ACHN (cell line): ENCODE data around the gene MYD88.

Source experiments
- DNase-seq: peaks from one replicate; pipeline ENCODE4 v3.0.0-alpha.2; 2015
- in situ Hi-C: cut with HindIII; loops from 2 replicates; pipeline ENCODE4 v1.10.0; 2017; ENCODE audit warnings: low sequenced_read_pairs, low pct_ligation_motif_present, low pct_unique_long_range_greater_than_20kb

Gene MYD88

GRCh38 chr3:38190481-38190881, 52.0 kb downstream of the MYD88 start:
- in situ Hi-C loops: no loop called here
- DNase-seq: no peak
